GM21423 (cell line): ENCODE measurements around the gene TBC1D12.
A peak's percentile ranks its signal among the peaks of the same experiment; 100 is the strongest.
"Not testable (repeated sequence)": the region's sequence is repeated elsewhere in the genome, so short reads cannot be mapped to it uniquely, and the experiment has no call there.

Experiments used
- ATAC-seq: cut with Tn5 transposase; IDR thresholded peaks from one replicate; pipeline ENCODE4 v1.9.1; 2021; ENCODE audit warnings: mild to moderate bottlenecking, moderate library complexity; ENCODE audit not compliant: unreplicated experiment

TBC1D12 gene

GRCh38 chr10:94533027-94533426 lies 130.7 kb downstream of the TBC1D12 start:
- no peak for ATAC-seq

- ATAC-seq, result not testable (repeated sequence)
Observed at GRCh38 chr10:94542282-94542681, 139.9 kb downstream of the TBC1D12 start.

DNA sequence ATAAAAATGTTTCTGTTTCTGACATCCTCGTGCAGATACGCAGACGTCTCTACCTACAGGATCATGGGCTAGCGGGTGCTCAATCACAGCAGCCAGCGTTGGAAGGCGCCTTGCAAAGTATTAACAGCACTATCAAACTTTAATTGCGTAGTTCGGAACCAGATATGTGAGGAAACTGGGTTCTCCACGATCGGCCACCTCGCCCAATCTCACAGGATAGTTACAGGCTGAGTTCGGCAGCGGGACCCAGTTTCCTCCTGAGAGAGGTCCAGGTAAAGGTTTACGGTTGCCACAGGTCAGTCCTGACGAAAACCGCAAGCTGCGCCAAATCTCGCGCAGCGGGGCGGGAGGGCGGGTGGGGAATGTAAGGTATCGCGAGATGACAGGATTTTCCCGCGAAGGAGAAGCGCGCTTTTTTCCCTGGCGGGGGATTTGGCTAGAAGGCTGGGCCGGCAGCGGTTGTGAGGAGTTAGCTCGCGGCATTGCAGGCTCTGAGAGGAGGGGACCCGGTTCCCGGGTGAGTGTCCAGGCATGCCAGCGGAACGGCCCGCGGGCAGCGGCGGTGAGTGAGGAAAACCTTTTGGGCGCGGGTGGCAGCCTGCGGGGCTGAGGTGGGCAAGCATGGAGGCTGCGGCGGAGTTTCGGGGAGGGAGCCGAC lies 143.2 kb downstream of the TBC1D12 start, which contains the start of gene HELLS:
TSS of gene HELLS (plus strand) at position 398 of the 658 bp plus-strand sequence. CDS start at position 532, 134 bp downstream.
- ATAC-seq, result peak; percentile 79

DNA sequence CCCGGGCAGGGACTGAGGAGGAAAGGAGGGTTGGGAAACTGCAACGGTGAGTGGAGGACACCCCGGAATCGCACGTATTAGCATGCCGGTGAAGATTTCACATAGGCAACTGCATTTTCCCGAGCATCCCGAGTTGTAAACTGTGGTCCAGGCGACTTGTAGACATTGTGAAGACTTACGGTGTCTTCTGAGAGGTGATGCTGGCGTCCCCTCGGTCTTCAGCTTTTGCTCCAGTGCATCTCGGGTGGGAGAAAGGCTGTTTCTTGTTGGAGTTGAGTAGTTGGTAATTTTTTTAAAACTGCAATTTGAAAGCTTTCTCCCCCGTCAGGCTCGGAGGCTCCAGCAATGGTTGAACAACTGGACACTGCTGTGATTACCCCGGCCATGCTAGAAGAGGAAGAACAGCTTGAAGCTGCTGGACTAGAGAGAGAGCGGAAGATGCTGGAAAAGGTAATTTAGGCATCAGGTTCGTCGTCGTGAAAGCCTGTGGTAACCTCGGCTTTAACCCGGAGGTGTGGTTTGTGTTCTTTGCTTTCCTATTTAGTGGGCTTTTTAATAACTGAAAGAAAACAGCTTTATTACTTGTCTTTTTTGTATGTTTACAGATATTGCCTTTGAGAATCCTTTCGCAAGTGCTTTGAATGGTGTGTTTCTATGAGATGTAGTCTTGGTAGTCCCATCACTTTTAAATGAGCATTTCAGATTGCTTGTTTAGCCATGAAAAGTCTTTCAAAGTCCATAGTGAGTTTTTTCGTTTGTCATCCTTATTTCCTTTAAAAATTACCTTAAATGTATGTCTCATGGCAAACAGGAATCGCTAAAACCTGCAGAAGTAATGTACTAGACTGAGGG lies 143.9 kb downstream of the TBC1D12 start:
- peak; percentile 12 for ATAC-seq

GRCh38 chr10:94546901-94547185 lies 144.5 kb downstream of the TBC1D12 start:
- no peak for ATAC-seq

GRCh38 chr10:94549221-94549620 lies 146.9 kb downstream of the TBC1D12 start:
- no peak for ATAC-seq

DNA sequence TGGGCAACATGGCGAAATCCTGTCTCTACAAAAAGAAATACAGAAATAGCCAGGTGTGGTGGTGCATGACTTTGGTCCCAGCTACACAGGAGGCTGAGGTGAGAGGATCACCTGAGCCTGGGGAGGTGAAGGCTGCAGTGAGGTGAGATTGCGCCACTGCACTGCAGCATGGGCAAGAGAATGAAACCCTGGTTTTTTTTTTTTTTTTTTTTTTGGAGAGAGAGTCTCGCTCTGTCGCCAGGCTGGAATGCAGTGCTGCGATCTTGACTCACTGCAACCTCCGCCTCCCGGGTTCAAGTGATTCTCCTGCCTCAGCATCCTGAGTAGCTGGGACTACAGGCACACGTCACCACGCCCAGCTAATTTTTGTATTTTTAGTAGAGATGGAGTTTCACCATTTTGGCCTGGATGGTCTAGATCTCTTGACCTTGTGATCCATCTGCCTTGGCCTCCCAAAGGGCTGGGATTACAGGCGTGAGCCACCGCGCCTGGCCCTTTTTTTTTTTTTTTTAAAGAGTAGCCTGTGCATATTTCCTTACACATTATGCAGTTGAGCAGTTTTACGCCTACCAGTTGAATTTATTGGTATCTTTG lies 165.5 kb downstream of the TBC1D12 start:
- not testable (repeated sequence) for ATAC-seq

GRCh38 chr10:94571081-94571480 lies 168.7 kb downstream of the TBC1D12 start:
- ATAC-seq, result no peak

DNA sequence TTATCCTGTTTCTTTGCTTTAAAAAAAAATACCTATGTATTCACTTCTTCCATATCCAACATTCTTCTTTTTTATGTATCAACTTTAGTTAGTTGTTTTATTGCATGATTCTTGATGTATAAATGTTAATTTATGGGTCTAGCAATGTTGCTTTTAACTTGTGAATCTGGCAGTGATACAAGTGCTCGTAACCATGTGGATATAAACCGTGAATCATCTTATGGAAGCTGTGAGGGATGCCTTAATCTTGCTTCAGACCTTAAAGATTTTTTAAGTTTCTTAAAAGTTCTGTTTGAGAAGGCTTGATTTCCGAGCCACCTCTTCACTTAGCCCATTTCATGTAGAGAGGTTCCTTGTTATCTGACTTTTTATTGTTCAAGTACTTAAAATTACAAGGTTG lies 169.2 kb downstream of the TBC1D12 start:
- ATAC-seq, result no peak

GRCh38 chr10:94578790-94579189 lies 176.4 kb downstream of the TBC1D12 start:
- no peak for ATAC-seq

DNA sequence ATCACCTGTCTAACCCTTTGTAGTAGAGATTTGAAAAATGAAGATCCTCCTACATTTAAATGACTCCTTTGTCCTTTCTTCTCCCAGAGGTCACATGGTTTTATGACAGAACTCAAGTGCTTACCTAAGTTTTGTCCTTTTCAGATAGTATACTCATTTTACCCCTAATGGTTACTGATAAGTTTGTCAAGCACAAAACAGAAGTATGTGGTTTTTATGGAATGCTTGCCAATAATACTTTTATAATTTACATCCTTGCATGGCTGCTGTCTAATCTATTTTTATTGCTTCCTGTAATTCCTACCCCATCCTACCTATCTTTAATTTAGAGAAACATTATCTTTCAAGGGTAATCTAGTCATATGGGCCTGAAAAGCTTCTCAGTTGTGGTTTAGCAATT lies 180.8 kb downstream of the TBC1D12 start:
- ATAC-seq, result no peak
